CD4-positive, alpha-beta T cell treated with Interleukin-15 for 1 hour (primary cell): ENCODE results near the gene STK32A.
"Not testable (repeated sequence)": the region's sequence is repeated elsewhere in the genome, so short reads cannot be mapped to it uniquely, and the experiment has no call there.

Experiments used
- DNase-seq: peaks from one replicate; pipeline ENCODE4 v3.0.0-alpha.2; 2020

STK32A gene

GRCh38 chr5:147348451-147348850, 113.6 kb downstream of the STK32A start:
- no peak for DNase-seq

GRCh38 chr5:147349241-147349640, 114.4 kb downstream of the STK32A start:
- no peak for DNase-seq

GRCh38 chr5:147359101-147359500, 124.3 kb downstream of the STK32A start:
- no peak for DNase-seq

GRCh38 chr5:147359581-147359980, 124.8 kb downstream of the STK32A start:
- no peak for DNase-seq

GRCh38 chr5:147360816-147361215, 126.0 kb downstream of the STK32A start:
- no peak for DNase-seq

- no peak for DNase-seq
Measured at GRCh38 chr5:147361441-147362175, 126.8 kb downstream of the STK32A start.

- not testable (repeated sequence) for DNase-seq
Measured at GRCh38 chr5:147367381-147367780, 132.6 kb downstream of the STK32A start.

GRCh38 chr5:147369742-147370374, 135.0 kb downstream of the STK32A start:
- DNase-seq, result no peak

- DNase-seq, result no peak
Measured at GRCh38 chr5:147371290-147371689, 136.5 kb downstream of the STK32A start.

GRCh38 chr5:147372191-147372590, 137.4 kb downstream of the STK32A start:
- DNase-seq, result no peak

GRCh38 chr5:147373328-147373727, 138.5 kb downstream of the STK32A start:
- no peak for DNase-seq

- no peak for DNase-seq
Measured at GRCh38 chr5:147375151-147375550, 140.3 kb downstream of the STK32A start.

- no peak for DNase-seq
Measured at GRCh38 chr5:147377682-147378081, 142.9 kb downstream of the STK32A start.

GRCh38 chr5:147381555-147381954, 146.7 kb downstream of the STK32A start:
- DNase-seq, result no peak

- no peak for DNase-seq
Measured at GRCh38 chr5:147382776-147383175, 147.9 kb downstream of the STK32A start.

GRCh38 chr5:147384346-147385193, 149.7 kb downstream of the STK32A start:
- no peak for DNase-seq

- DNase-seq, result no peak
Measured at GRCh38 chr5:147387109-147387508, 152.3 kb downstream of the STK32A start.

GRCh38 chr5:147388184-147389108, 153.6 kb downstream of the STK32A start:
- DNase-seq, result no peak

- no peak for DNase-seq
Measured at GRCh38 chr5:147390654-147391225, 155.9 kb downstream of the STK32A start.

- no peak for DNase-seq
Measured at GRCh38 chr5:147391781-147392180, 157.0 kb downstream of the STK32A start.

- DNase-seq, result no peak
Measured at GRCh38 chr5:147393874-147394672, 159.2 kb downstream of the STK32A start.
